Astrocyte (in vitro differentiated cells and primary cell): ENCODE data around the gene PMP22.

Experiments used
- EZH2 ChIP-seq: IDR thresholded peaks from 2 replicates; pipeline ENCODE4 v1.6.1; 2012; ENCODE audit warnings: mild to moderate bottlenecking, low read length, inconsistent platforms; ENCODE audit not compliant: insufficient read depth
- TF ChIP-seq, protein P1 (sequence below): IDR thresholded peaks from 2 replicates; pipeline ENCODE4 v1.5.1; 2011; ENCODE audit warnings: low read depth, mild to moderate bottlenecking, inconsistent platforms, low read length, moderate library complexity; ENCODE audit not compliant: insufficient read depth

- TF ChIP-seq, protein P1, sequence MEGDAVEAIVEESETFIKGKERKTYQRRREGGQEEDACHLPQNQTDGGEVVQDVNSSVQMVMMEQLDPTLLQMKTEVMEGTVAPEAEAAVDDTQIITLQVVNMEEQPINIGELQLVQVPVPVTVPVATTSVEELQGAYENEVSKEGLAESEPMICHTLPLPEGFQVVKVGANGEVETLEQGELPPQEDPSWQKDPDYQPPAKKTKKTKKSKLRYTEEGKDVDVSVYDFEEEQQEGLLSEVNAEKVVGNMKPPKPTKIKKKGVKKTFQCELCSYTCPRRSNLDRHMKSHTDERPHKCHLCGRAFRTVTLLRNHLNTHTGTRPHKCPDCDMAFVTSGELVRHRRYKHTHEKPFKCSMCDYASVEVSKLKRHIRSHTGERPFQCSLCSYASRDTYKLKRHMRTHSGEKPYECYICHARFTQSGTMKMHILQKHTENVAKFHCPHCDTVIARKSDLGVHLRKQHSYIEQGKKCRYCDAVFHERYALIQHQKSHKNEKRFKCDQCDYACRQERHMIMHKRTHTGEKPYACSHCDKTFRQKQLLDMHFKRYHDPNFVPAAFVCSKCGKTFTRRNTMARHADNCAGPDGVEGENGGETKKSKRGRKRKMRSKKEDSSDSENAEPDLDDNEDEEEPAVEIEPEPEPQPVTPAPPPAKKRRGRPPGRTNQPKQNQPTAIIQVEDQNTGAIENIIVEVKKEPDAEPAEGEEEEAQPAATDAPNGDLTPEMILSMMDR, result no peak
- TF ChIP-seq EZH2, result no peak
These were observed 67.9 kb downstream of the PMP22 start for GRCh38 chr17:15197229-15197628.
